Activated CD4-positive, alpha-beta T cell treated with anti-CD3 and anti-CD28 coated beads, Interleukin-2, amount 50 U/mL, for 16 hours (primary cell): ENCODE data around the gene NDUFAF8.

Experiments used
- DNase-seq: peaks from one replicate; pipeline ENCODE4 v3.0.0-alpha.2; 2020

Gene NDUFAF8, protein sequence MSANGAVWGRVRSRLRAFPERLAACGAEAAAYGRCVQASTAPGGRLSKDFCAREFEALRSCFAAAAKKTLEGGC

GRCh38 chr17:81238815-81239713, at the start of gene NDUFAF8, which contains the start of gene TEPSIN:
Gene NDUFAF8 (plus strand): TSS chr17:81239318. CDS start chr17:81239364, 46 bp downstream.
Gene TEPSIN (minus strand): TSS chr17:81239055. CDS start chr17:81239033, 22 bp downstream.
- peak; percentile 99 for DNase-seq

DNA sequence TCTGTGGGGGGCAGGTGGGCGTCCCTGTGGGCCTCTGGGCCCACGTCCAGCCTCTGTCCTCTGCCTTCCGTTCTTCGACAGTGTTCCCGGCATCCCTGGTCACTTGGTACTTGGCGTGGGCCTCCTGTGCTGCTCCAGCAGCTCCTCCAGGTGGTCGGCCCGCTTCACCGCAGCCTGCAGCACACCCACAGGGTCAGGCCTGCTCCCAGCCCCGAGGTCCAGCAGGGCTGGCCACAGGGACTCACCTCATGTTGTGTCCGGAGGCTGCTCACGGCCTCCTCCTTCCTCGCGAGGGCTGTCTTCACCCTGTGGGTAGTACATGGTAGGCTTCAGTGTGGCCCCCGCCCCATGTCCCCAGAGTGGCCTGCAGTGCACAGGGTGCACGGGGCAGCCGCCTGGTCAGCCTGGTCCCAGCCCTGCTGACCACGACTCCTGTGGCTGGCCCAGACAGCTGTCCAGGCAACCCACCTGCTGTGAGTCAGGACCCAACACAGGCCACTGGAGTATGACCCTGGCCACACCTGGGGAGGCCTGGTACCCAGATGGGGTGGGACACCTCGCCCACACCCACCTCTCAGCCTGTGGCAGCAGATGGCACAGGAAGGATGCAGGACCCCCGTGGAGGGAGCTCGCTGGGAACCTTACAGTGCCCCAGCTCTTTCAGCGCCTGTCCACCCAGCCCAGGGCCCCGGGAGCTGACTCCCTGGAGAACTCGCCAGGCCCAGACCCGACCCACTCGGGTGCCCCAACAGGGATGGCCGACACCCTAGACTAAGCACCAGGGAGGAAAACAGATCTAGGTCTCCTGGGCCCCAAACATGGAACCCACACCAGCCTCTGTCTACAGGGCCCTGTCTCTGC, 49.2 kb upstream of the NDUFAF8 start:
- DNase-seq, result no peak

DNA sequence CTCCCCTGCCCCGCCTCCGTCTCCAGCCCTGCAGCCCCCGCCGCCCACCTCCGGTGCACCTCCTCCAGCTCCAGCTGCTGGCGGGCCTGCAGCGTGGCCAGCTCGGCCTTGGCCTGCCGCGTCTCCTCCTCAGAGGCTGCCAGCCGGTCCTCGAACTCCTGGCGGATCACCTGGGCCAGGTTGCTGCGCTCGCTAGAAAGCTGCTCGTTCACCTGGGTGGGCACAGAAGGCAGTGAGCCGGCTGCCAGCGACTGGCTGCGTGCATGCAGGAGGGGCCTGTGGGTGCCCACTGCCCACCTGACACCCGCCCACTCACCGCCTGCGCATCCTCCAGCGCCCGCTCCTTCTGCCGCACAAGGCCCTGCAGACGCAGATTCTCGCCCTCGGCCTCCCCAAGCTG, 48.5 kb upstream of the NDUFAF8 start:
- no peak for DNase-seq

DNA sequence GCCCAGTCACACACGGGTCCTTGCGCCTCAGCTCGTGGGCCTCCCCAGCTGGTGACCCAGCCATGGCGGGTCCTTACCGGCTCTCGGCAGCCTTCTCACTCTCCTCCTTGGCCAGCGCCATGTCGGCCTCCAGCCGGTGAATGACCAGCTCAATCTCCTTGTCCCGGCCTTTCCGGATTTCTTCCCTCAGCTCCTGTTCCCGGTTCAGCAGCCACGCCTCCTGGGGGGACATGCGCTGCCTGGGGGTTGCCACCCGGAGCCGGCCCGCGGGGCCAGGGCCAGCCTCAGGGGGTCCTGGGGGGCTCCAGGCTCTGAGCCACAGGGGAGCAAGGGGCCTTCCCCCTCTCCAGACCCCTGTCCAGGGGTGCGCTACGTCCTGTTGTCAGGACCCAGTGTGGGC, 48.0 kb upstream of the NDUFAF8 start:
- DNase-seq, result no peak

GRCh38 chr17:81191646-81192045, 47.5 kb upstream of the NDUFAF8 start:
- no peak for DNase-seq

- no peak for DNase-seq
These were observed 46.6 kb upstream of the NDUFAF8 start for GRCh38 chr17:81192386-81193050.

GRCh38 chr17:81193051-81193410, 46.1 kb upstream of the NDUFAF8 start:
- no peak for DNase-seq

GRCh38 chr17:81193470-81194224, 45.5 kb upstream of the NDUFAF8 start:
- no peak for DNase-seq

- DNase-seq, result no peak
These were observed 44.8 kb upstream of the NDUFAF8 start for GRCh38 chr17:81194225-81194760.

GRCh38 chr17:81194941-81195901, 43.9 kb upstream of the NDUFAF8 start:
- no peak for DNase-seq

DNA sequence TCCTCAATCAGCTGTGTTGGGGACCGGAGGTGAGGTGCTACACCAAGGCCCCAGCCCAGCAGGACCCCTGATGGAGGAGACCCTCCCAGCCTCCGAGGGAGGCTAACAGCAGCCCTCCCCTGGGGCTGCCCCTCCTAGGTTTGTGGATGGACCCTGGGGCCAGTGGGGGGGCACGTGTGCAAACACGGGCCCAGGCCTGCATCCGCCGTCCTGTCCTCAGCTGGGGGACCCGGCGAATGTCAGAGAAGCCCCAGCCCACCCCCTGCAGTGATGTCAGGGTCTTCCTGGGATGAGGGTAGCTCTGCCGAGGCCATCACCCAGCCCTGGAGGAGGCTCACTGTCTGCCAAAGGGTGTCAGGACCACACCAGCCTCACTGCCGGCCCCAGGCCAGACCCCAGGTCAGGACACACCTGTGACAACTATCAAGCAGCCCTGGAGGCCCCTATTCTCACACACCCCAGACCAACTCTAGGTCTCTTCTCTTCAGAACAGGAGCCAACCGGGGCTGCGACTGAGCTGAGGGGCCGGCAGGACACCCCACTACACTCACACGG, 43.1 kb upstream of the NDUFAF8 start:
- DNase-seq, result no peak

DNA sequence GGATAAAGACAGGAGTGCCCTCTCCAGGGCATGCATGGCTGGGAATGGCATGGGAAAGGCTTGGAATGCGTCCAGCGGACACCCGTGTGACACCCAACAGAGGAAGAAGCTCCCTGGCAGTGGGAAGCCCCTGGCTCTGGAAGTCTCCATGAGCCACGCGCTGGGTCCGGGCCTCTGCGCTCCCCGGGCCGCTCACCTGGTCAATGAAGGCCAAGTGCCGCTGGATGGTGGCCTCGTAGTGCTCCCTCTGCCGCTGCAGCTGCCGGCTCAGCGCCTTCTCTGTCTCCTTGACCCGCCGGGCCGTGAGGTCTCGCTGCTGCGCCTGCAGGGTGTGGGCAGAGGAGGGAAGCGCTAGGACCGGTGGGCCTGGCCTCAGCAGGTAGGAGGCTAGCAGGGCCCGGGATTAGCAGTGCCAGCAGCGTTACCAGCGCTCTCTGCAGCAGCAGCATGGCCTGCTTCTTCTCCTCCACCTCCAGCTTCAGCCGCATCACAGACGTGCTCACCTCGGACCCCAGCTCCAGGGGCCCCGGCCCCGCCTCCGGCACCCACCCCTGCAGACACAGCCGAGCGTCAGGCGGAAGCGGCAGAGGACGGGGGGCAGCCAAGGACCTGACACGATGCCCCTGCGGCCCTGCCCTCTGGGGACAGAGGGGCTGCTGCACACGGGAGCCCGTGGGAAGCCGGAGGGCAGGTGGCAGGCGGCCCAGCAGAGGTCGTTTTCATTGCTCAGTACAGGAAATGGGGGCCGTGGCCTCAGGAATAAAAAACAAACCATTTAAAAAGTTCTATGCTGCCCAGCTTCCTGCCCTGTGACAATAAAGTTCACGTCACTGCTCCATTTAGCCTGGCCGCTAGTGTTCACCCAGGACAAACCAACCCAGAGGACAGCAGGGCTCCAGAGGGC, 42.4 kb upstream of the NDUFAF8 start:
- no peak for DNase-seq

DNA sequence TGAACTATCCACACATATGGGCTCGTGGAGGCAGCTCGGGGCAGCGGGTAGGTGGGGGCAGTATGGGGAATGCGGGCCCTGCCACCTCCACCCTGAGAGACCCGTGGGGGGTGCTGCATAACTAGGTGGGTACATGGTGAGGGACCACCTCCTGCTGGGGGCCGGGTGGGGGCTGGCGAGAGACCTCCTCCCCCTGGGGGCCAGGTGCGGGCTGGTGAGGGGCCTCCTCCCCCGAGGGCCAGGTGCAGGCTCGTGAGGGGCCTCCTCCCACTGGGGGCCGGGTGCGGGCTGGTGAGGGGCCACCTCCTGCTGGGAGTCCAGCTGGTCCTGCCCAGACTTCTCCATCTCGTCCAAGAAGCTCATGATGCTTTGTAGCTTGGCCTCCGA, 41.7 kb upstream of the NDUFAF8 start:
- no peak for DNase-seq

DNA sequence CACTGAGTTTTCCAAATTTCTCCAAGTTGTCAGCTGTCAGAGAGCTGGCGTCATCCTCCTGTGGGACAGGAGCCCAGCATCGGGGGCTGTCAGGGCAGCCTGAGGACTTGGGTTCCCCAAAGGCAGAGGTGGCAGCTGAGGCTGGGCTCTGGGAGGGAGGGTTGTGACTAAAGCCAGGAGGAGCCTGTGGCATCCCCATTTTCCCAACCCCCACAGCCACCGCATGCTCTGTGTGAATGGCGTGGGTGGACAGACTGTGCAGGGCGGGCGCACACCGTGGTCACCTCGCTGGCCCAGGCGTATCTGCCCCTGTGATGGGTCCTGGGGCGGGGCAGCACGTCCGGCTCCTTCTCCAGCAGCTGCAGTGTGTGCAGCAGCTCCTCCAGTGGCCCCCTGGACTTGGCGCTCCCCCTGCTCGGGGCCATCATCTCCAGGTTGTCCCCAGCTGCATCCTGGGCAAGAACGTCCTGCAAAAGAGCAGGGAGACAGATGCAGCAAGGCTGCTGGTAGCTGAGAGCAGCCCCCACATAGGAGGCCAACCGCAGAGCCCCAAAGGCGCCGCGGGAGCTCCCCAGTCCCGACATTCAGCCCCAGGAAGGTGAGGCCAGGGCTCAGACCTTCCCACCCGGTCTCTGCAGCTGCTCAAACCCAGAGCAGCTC, 41.2 kb upstream of the NDUFAF8 start:
- DNase-seq, result no peak

DNA sequence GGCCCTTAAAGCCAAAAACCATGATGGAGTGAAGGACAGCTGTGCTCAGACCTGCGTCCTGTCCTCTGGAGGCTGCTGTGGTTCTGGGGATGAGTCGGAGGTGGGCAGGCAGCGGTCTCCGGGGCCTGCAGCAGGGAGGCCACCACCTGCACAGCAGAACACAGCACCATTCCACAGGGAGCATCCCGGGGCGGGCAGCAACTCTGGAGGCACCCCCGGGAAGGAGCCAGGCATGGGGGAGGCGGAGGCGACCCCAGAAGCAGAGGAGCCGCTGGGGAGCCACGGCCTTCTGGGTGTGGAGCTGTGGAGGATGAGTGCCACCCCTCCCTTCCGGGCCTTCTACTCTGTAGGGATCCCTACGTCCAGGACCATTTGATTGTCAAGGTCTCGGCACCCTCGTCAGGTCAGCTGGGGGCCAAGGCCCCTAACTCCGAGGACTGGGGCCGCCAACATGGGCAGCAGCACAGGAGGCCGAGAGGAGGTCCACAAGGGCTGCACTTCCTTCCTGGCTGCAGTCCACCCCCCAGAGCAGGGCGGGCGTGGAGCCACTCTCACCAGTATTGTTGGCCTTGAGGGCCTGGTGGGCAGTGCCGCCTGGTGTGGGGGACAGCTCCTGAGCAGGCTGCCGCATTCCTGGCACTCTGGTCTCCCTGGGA, 40.2 kb upstream of the NDUFAF8 start:
- DNase-seq, result no peak

DNA sequence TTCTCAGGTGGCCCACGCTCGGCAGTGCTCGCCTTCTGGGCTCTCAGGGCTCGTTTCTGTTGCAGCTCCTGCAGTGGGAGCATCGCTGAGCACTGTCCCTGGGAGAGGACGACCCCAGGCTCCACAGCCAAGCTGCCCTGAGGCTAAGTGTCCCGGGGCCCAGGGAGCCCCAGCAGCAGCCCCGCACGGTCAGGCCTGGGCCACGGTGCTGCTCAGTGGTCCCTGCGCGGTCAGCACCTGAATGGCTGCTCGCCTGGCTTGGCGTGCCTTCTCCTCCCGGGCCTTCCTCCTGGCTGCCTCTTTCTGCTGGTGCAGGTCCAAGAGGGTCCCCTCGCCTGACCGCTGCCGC, 39.7 kb upstream of the NDUFAF8 start:
- DNase-seq, result no peak

DNA sequence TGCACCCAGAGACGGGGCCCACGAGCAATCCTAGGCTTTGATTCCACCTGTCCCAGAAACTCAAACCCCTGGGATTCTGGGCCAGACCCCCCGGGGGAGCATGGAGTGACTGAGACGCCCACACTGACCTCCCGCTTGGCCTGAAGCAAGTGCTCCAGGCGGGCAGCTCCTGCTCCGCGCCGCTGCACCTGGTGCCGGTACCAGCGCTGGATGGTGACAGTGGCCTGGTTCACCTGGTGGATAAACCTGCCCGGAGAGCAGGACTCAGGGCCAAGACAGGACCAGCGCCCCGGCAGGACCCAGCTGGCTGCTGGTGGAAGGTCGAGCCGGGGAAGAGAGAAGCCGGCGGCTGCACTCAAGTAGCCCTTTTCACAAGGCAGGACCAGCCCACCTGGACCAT, 38.9 kb upstream of the NDUFAF8 start:
- no peak for DNase-seq
